Activated CD4-positive, alpha-beta memory T cell treated with anti-CD3 and anti-CD28 coated beads for 36 hours (primary cell): ENCODE data around the gene BIN2. TPM values are rescaled to one million over a fixed set of nuclear protein-coding genes. Genes with fewer than 3 reads are reported as not detected.
"Not testable (repeated sequence)": the region's sequence is repeated elsewhere in the genome, so short reads cannot be mapped to it uniquely, and the experiment has no call there.

ENCODE experiments used
- CTCF ChIA-PET: fragments of 350-600 bp; sonication (Branson Sonifier 250); formaldehyde crosslinking; loops from one replicate; lab custom pipeline; 2021; ENCODE audit warnings: antibody characterized with exemption, inconsistent platforms; lab: Charles Lee
- POLR2A ChIA-PET: fragments of 350-600 bp; sonication (Branson Sonifier 250); formaldehyde crosslinking; loops from one replicate; lab custom pipeline; 2021; ENCODE audit warnings: antibody characterized with exemption; lab: Charles Lee
- DNase-seq: peaks from one replicate; pipeline ENCODE4 v3.0.0-alpha.2; 2020
- H3K27ac Mint-ChIP-seq: one replicate; pipeline ENCODE4 v1.8.0; 2021; ENCODE audit warnings: mixed read lengths
- H3K27me3 Mint-ChIP-seq: one replicate; pipeline ENCODE4 v1.8.0; 2021; ENCODE audit warnings: mixed read lengths
- H3K36me3 Mint-ChIP-seq: one replicate; pipeline ENCODE4 v1.8.0; 2021; ENCODE audit warnings: mixed read lengths
- H3K4me1 Mint-ChIP-seq: one replicate; pipeline ENCODE4 v1.8.0; 2021; ENCODE audit warnings: low read depth, mixed read lengths
- H3K4me3 Mint-ChIP-seq: one replicate; pipeline ENCODE4 v1.8.0; 2021; ENCODE audit warnings: mild to moderate bottlenecking, mixed read lengths
- H3K9me3 Mint-ChIP-seq: one replicate; pipeline ENCODE4 v1.8.0; 2021; ENCODE audit warnings: mixed read lengths
- intact Hi-C: fragments of 100-400 bp; cut with micrococcal nuclease; formaldehyde crosslinking; loops from one replicate; pipeline ENCODE4 v1.15.1; 2023
- total RNA-seq, 2 experiments: library from RNA; stranded (reverse); gene quantifications; one replicate each; pipeline ENCODE4 v1.2.3, GENCODE V29; 2021

Gene BIN2
- total RNA-seq, 2 experiments from 2014 or later: 59.1 to 64.6 TPM

GRCh38 chr12:51311389-51311788 is 12.6 kb downstream of the BIN2 start:
- Mint-ChIP-seq H3K27ac (no peak overlapping the region), H3K36me3 (peaks cover 30% of the 10 kb centered on the region), H3K27me3 (no peaks in the 10 kb centered on the region), H3K4me3 (no peak overlapping the region), H3K4me1 (peaks cover 56% of the 10 kb centered on the region), H3K9me3 (no peaks in the 10 kb centered on the region)
- CTCF ChIA-PET: interaction anchor here (3.4 kb wide), 1 partner anchor 29 kb away, joined by 13 read pairs; no protein-coding TSS in a partner anchor
- DNase-seq: no peak
- POLR2A ChIA-PET: no interaction called here
- intact Hi-C loops: no loop called here

DNA sequence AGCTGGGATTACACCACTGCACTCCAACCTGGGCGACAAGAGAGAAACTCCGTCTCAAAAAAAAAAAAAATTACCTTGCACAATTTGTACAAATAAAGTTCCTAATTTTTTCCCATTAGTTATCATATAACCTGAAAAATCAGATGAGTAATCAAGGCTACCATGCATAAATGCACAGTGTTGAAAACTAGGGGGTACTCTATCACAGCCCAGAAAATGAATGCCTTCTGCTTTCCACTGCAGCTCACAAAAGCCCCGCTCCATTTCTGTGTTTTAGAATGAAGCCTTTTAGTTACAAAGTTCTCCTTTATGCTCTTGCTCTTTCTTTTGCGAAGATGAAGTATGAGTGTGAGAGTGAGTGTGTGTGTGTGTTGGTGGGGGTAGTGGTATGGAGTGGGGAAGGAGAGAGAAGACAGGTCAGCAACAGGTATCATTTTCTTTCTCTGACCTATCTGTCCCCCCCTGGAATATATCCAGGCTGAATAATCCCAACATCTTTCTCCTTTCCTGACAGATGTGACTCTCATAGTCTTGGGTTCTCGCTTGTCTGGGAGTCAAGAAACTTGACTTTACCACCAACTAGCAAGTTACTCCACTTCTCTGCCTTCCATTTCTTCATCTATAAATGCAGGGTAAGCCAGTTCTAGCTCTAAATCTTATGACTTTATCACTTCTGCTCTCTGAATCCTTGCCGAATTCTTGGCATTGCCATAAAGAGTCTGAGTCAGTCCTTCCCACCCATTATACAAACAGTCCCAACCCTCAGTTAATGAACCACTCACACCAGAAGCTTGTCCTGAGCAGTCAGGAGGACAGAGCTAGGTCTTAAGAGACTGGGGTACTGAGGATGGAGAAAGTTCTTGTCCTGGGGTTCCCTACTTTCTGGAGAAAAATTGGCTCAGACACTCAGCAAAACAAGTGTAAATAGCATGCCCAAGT is 16.1 kb downstream of the BIN2 start:
- DNase-seq: no peak
- H3K4me3 Mint-ChIP-seq: no peak overlapping the region
- no peaks in the 10 kb centered on the region for H3K9me3 Mint-ChIP-seq
- peaks cover 34% of the 10 kb centered on the region for H3K36me3 Mint-ChIP-seq
- H3K27me3 Mint-ChIP-seq: no peaks in the 10 kb centered on the region
- ChIA-PET CTCF (interaction anchor here (1.1 to 1.4 kb wide), 2 partner anchors 33 to 55 kb away, joined by 4 to 5 read pairs; no protein-coding TSS in a partner anchor), POLR2A (no interaction called here)
- peaks cover 49% of the 10 kb centered on the region for H3K4me1 Mint-ChIP-seq
- intact Hi-C loops: no loop called here
- H3K27ac Mint-ChIP-seq: peak overlapping the region; percentile 38

- DNase-seq: no peak
- intact Hi-C loops: no loop called here
- CTCF ChIA-PET: interaction anchor here (0.6 to 2.9 kb wide), 2 partner anchors 35 to 994 kb away, joined by 3 to 15 read pairs; no protein-coding TSS in a partner anchor
- POLR2A ChIA-PET: no interaction called here
- no peaks in the 10 kb centered on the region for H3K27me3 Mint-ChIP-seq
- H3K4me3 Mint-ChIP-seq: no peak overlapping the region
- no peak overlapping the region for H3K27ac Mint-ChIP-seq
- peaks cover 32% of the 10 kb centered on the region for H3K36me3 Mint-ChIP-seq
- no peaks in the 10 kb centered on the region for H3K9me3 Mint-ChIP-seq
- peaks cover 39% of the 10 kb centered on the region for H3K4me1 Mint-ChIP-seq
These were observed 17.5 kb downstream of the BIN2 start for GRCh38 chr12:51306507-51306906.

- DNase-seq, H3K9me3 Mint-ChIP-seq, H3K4me3 Mint-ChIP-seq, H3K4me1 Mint-ChIP-seq, intact Hi-C loops, H3K27ac Mint-ChIP-seq, H3K27me3 Mint-ChIP-seq: not testable (repeated sequence)
- POLR2A ChIA-PET: interaction anchor here (0.6 kb wide), 1 partner anchor 36 kb away, joined by 3 read pairs; no protein-coding TSS in a partner anchor
- peaks cover 23% of the 10 kb centered on the region for H3K36me3 Mint-ChIP-seq
- CTCF ChIA-PET: interaction anchor here (2.6 kb wide), 1 partner anchor 39 kb away, joined by 16 read pairs; no protein-coding TSS in a partner anchor
These were observed 23.2 kb downstream of the BIN2 start for GRCh38 chr12:51300768-51301167.

GRCh38 chr12:51295651-51296050 is 28.3 kb downstream of the BIN2 start:
- no peak for DNase-seq
- ChIA-PET CTCF (no interaction called here), POLR2A (no interaction called here)
- no peaks in the 10 kb centered on the region for H3K27me3 Mint-ChIP-seq
- intact Hi-C loops: no loop called here
- no peaks in the 10 kb centered on the region for H3K9me3 Mint-ChIP-seq
- H3K27ac Mint-ChIP-seq: no peak overlapping the region
- H3K4me1 Mint-ChIP-seq: peaks cover 7% of the 10 kb centered on the region
- H3K4me3 Mint-ChIP-seq: no peak overlapping the region
- peaks cover 25% of the 10 kb centered on the region for H3K36me3 Mint-ChIP-seq

GRCh38 chr12:51294097-51294496 is 29.9 kb downstream of the BIN2 start:
- H3K27me3 Mint-ChIP-seq, DNase-seq, POLR2A ChIA-PET, intact Hi-C loops, H3K9me3 Mint-ChIP-seq, H3K4me3 Mint-ChIP-seq, H3K4me1 Mint-ChIP-seq: not testable (repeated sequence)
- peak overlapping the region; percentile 56 for H3K27ac Mint-ChIP-seq
- peaks cover 30% of the 10 kb centered on the region for H3K36me3 Mint-ChIP-seq
- CTCF ChIA-PET: interaction anchor here (1.5 to 4.1 kb wide), 3 partner anchors 47 to 76 kb away, joined by 3 to 18 read pairs (median 5); partner anchors contain the start of gene POU6F1

- Mint-ChIP-seq H3K4me3 (no peak overlapping the region), H3K27me3 (no peaks in the 10 kb centered on the region), H3K27ac (peak overlapping the region; percentile 56), H3K36me3 (peaks cover 31% of the 10 kb centered on the region), H3K9me3 (no peaks in the 10 kb centered on the region), H3K4me1 (peaks cover 7% of the 10 kb centered on the region)
- intact Hi-C loops: no loop called here
- no peak for DNase-seq
- ChIA-PET CTCF (interaction anchor here (1.5 to 4.1 kb wide), 3 partner anchors 47 to 76 kb away, joined by 3 to 18 read pairs (median 5); partner anchors contain the start of gene POU6F1), POLR2A (no interaction called here)
These were observed 30.3 kb downstream of the BIN2 start for GRCh38 chr12:51293696-51294095.

DNA sequence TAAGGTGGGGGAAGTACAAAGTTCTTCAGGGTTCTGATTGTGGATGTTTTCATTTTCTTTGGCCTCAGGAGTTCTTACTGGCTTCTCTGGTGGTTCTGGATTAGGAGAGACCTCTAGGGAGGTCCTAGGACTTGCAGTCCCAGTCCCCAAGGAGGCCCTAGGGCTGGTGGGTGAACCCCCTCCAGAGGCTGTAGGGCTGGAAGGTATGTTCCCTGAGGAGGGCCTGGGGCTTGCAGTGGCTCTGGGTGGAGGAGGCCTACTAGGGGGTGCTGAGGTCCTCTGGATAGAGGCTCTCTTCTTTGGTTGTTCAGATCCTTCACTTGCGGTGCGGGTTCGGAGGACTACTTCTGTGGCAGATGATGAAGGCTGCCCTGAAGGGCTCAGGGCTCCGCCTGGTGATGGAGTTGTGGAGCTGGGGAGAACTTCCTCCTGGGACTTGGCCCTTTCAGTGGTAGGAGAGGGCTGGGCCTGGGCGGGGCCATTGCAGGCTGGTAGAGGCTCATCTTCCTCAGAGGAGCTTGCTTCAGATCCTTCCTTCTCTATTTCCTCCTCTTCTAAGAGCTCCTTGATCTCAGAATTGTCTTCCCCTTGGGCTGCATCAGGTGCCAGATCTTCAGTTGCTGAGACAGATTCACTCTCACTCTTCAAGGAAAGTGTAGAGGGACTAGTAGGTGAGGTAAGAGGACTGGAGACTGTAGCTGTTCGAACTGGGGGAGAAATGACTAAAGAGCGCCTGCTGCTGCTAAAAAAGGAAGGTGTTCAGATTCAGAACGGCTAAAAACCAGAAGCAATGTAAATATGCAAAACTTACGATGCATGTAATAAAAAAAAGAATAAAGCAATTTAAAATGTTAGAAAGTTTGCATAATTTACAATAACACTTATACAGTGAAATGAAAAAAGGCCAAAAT is 32.1 kb downstream of the BIN2 start:
- POLR2A ChIA-PET: interaction anchor here (0.6 kb wide), 1 partner anchor 29 kb away, joined by 3 read pairs; no protein-coding TSS in a partner anchor
- H3K9me3 Mint-ChIP-seq, H3K4me3 Mint-ChIP-seq, H3K27me3 Mint-ChIP-seq, H3K4me1 Mint-ChIP-seq, DNase-seq, H3K27ac Mint-ChIP-seq, intact Hi-C loops: not testable (repeated sequence)
- CTCF ChIA-PET: interaction anchor here (4.1 kb wide), 1 partner anchor 49 kb away, joined by 18 read pairs; no protein-coding TSS in a partner anchor
- peaks cover 32% of the 10 kb centered on the region for H3K36me3 Mint-ChIP-seq

DNA sequence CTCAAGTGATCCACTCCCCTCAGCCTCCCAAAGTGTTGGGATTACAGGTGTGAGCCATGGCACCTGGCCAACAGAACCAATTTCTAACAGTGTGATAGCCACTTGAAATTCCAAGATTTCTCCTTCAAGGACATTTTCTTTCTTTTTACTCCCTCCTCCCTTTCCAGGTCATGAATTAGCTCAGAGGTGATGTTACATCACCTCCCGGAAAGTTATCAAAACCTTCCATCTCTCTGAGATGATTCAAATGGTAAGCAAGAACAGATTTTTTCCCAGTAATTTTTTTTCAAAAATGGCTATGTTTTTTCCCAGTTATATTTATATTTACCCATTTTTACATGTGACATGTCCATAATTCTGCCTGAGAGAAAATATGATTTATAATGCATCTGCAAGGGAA is 38.1 kb downstream of the BIN2 start:
- Mint-ChIP-seq H3K36me3 (peaks cover 25% of the 10 kb centered on the region), H3K4me3 (no peak overlapping the region)

DNA sequence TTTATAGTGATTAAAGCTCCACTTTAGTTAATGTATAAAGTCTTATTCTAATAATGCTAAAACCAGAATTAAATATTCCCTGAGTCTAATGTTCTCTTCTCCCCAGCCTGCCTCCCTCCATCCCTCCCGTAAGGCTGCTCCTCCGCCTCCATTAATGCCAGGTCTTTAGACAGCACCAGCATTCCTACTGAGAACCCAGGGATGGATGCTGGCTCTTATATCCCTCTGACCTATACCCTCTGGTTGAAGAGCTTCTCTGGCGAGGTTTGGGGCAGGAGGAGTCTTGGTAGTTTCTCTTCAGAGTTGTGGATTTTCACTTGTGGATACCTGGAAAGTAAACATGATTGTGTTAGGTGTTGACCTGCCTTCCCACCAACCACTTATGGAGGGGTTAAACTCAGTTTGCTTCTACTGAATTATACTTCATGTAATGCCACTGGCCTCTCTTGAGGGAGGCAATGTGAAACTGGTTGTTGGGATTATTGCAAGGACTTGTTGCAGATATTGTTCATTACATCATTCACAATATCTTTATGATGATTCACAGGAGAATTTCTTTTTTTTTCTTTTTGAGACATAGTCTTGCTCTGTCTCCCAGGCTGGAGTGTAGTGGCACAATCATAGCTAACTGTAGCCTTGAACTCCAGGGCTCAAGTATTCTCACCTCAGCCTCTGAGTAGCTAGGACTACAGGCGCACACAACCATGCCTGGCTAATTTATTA is 42.6 kb downstream of the BIN2 start:
- ChIA-PET POLR2A (interaction anchor here (0.8 kb wide), 1 partner anchor 11 kb away, joined by 3 read pairs; the partner anchor contains the start of gene SMAGP), CTCF (interaction anchor here (1.4 kb wide), 1 partner anchor 59 kb away, joined by 4 read pairs; no protein-coding TSS in a partner anchor)
- Mint-ChIP-seq H3K36me3 (peaks cover 19% of the 10 kb centered on the region), H3K27me3 (no peaks in the 10 kb centered on the region), H3K4me3 (no peak overlapping the region), H3K4me1 (peaks cover 4% of the 10 kb centered on the region), H3K9me3 (no peaks in the 10 kb centered on the region), H3K27ac (no peak overlapping the region)
- DNase-seq: no peak
- intact Hi-C loops: no loop called here

More for the DNA sequence above, 38.1 kb downstream of the BIN2 start:
- DNase-seq: no peak
- Mint-ChIP-seq H3K27ac (no peak overlapping the region), H3K4me1 (peaks cover 1% of the 10 kb centered on the region), H3K9me3 (no peaks in the 10 kb centered on the region), H3K27me3 (no peaks in the 10 kb centered on the region)
- intact Hi-C loops: no loop called here
- ChIA-PET CTCF (no interaction called here), POLR2A (no interaction called here)

- Mint-ChIP-seq H3K4me1 (peaks cover 11% of the 10 kb centered on the region), H3K27me3 (peaks cover 10% of the 10 kb centered on the region), H3K4me3 (no peak overlapping the region), H3K36me3 (no peaks in the 10 kb centered on the region), H3K27ac (no peak overlapping the region), H3K9me3 (no peaks in the 10 kb centered on the region)
- ChIA-PET CTCF (interaction anchor here (1.0 to 2.5 kb wide), 2 partner anchors 15 to 66 kb away, joined by 3 to 8 read pairs; no protein-coding TSS in a partner anchor), POLR2A (no interaction called here)
- no peak for DNase-seq
- intact Hi-C loops: no loop called here
These were observed 48.9 kb downstream of the BIN2 start for GRCh38 chr12:51275088-51275487.
